ENCODE measurements around the gene PPIE.

The PPIE gene

GRCh38 chr1:39788758-39789570, 50.3 kb downstream of the PPIE start, which contains the start of gene BMP8B:
Gene BMP8B, minus strand, starts transcription at chr1:39788865. Its CDS starts 380 bp downstream, at chr1:39788485.
- no peaks in the 10 kb centered on the region for H3K4me1 ChIP-seq (ENCODE audit: insufficient read depth, low read length)
- DNase-seq: no peak
- no peaks in the 10 kb centered on the region for H4K20me1 ChIP-seq (ENCODE audit: insufficient read depth, low read length)

GRCh38 chr1:39789571-39790110, 51.0 kb downstream of the PPIE start:
- Histone ChIP-seq H3K9ac (ENCODE audit: low read depth, low read length) (no peak overlapping the region), H4K20me1 (ENCODE audit: insufficient read depth, low read length) (no peaks in the 10 kb centered on the region), H2AFZ (ENCODE audit: low read depth, low read length) (no peak overlapping the region), H3K4me1 (ENCODE audit: insufficient read depth, low read length) (no peaks in the 10 kb centered on the region), H3K36me3 (ENCODE audit: insufficient read depth, low read length) (no peaks in the 10 kb centered on the region), H3K79me2 (ENCODE audit: insufficient read depth, low read length) (no peaks in the 10 kb centered on the region), H3K27me3 (ENCODE audit: insufficient read depth, low read length, poor library complexity) (no peaks in the 10 kb centered on the region), H3K9me3 (ENCODE audit: insufficient read depth, low read length, severe bottlenecking) (no peaks in the 10 kb centered on the region), H3K4me2 (ENCODE audit: insufficient read depth, low read length) (no peak overlapping the region), H3K4me3 (ENCODE audit: low read depth in 1 of 2, low read length in 2 of 2) (no peak overlapping the region), H3K27ac (ENCODE audit: low read length) (no peak overlapping the region)
- TF ChIP-seq EZH2 (IDR thresholded peaks at IDR 0.05; ENCODE audit: borderline replicate concordance, low read depth, low read length, severe bottlenecking) (no peak), CTCF (IDR thresholded peaks at IDR 0.05; ENCODE audit: borderline replicate concordance, extremely low read depth, low read length, poor library complexity, severe bottlenecking) (no peak)
- no peak for DNase-seq
- ATAC-seq (ENCODE audit: insufficient read depth, low read depth): no peak

More at GRCh38 chr1:39788758-39789570, 50.3 kb downstream of the PPIE start, which contains the start of gene BMP8B:
- Histone ChIP-seq H3K9ac (ENCODE audit: low read depth, low read length) (no peak within 1 kb of the TSS), H3K36me3 (ENCODE audit: insufficient read depth, low read length) (no peaks in the 10 kb centered on the region), H3K9me3 (ENCODE audit: insufficient read depth, low read length, severe bottlenecking) (no peaks in the 10 kb centered on the region), H3K27ac (ENCODE audit: low read length) (no peak within 1 kb of the TSS), H3K79me2 (ENCODE audit: insufficient read depth, low read length) (no peaks in the 10 kb centered on the region), H3K27me3 (ENCODE audit: insufficient read depth, low read length, poor library complexity) (no peaks in the 10 kb centered on the region), H2AFZ (ENCODE audit: low read depth, low read length) (no peak within 1 kb of the TSS), H3K4me3 (ENCODE audit: low read depth in 1 of 2, low read length in 2 of 2) (no peak within 1 kb of the TSS), H3K4me2 (ENCODE audit: insufficient read depth, low read length) (no peak within 1 kb of the TSS)
- TF ChIP-seq EZH2 (IDR thresholded peaks at IDR 0.05; ENCODE audit: borderline replicate concordance, low read depth, low read length, severe bottlenecking): no peak
- no peak for TF ChIP-seq CTCF (IDR thresholded peaks at IDR 0.05; ENCODE audit: borderline replicate concordance, extremely low read depth, low read length, poor library complexity, severe bottlenecking)
- no peak for ATAC-seq (ENCODE audit: insufficient read depth, low read depth)

DNA sequence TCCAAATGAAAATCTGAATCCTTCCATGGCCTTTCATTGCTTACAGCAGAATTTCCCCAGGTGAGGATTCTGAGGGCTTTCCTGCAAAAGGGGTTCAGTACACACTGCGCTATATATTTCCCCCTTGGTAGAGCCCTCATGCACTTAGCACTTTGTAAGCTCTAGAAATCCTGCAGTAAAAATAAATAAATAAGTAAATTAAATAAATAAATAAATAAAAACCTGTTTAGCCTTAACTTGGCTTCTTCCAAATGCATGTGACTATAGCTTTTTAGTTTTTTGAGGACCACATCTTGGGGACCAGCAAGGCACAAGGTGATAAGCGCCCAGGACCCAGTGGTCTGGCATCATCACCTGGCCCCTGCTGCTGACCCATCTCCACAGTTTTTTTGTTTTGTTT, 53.2 kb downstream of the PPIE start:
- DNase-seq: no peak
- H4K20me1 ChIP-seq (ENCODE audit: insufficient read depth, low read length): no peaks in the 10 kb centered on the region
- H3K27ac ChIP-seq (ENCODE audit: low read length): no peak overlapping the region
- ATAC-seq (ENCODE audit: insufficient read depth, low read depth): no peak
- no peak overlapping the region for H3K4me3 ChIP-seq (ENCODE audit: low read depth in 1 of 2, low read length in 2 of 2)
- H3K4me2 ChIP-seq (ENCODE audit: insufficient read depth, low read length): no peak overlapping the region
- no peaks in the 10 kb centered on the region for H3K4me1 ChIP-seq (ENCODE audit: insufficient read depth, low read length)
- no peaks in the 10 kb centered on the region for H3K79me2 ChIP-seq (ENCODE audit: insufficient read depth, low read length)
- H3K9ac ChIP-seq (ENCODE audit: low read depth, low read length): no peak overlapping the region
- peaks cover 4% of the 10 kb centered on the region for H3K27me3 ChIP-seq (ENCODE audit: insufficient read depth, low read length, poor library complexity)
- no peak for TF ChIP-seq EZH2 (IDR thresholded peaks at IDR 0.05; ENCODE audit: borderline replicate concordance, low read depth, low read length, severe bottlenecking)
- no peak for TF ChIP-seq CTCF (IDR thresholded peaks at IDR 0.05; ENCODE audit: borderline replicate concordance, extremely low read depth, low read length, poor library complexity, severe bottlenecking)
- no peaks in the 10 kb centered on the region for H3K36me3 ChIP-seq (ENCODE audit: insufficient read depth, low read length)
- no peaks in the 10 kb centered on the region for H3K9me3 ChIP-seq (ENCODE audit: insufficient read depth, low read length, severe bottlenecking)
- H2AFZ ChIP-seq (ENCODE audit: low read depth, low read length): no peak overlapping the region
